NCI-H345 (cell line): ENCODE measurements around the gene FADS3.
"Not testable (repeated sequence)": the region's sequence is repeated elsewhere in the genome, so short reads cannot be mapped to it uniquely, and the experiment has no call there.

ENCODE experiments used
- DNase-seq: peaks from one replicate; lab custom pipeline; 2025; lab: John Stamatoyannopoulos, UW

Gene FADS3

GRCh38 chr11:61898247-61898582 is 6.9 kb upstream of the FADS3 start:
- DNase-seq, result no peak

GRCh38 chr11:61897387-61898246 is 6.3 kb upstream of the FADS3 start:
- DNase-seq, result peak; percentile 53

- no peak for DNase-seq
Observed at GRCh38 chr11:61896665-61897386, 5.5 kb upstream of the FADS3 start.

- no peak for DNase-seq
Observed at GRCh38 chr11:61895718-61896059, 4.3 kb upstream of the FADS3 start.

GRCh38 chr11:61895046-61895717 is 3.8 kb upstream of the FADS3 start:
- no peak for DNase-seq

GRCh38 chr11:61893981-61894380 is 2.6 kb upstream of the FADS3 start:
- no peak for DNase-seq

GRCh38 chr11:61892085-61892370 is 683 bp upstream of the FADS3 start:
- peak; percentile 80 for DNase-seq

- DNase-seq, result peak; percentile 35
Observed at GRCh38 chr11:61890529-61891330, 615 bp downstream of the FADS3 start.

- DNase-seq, result no peak
Observed at GRCh38 chr11:61889831-61890230, 1.5 kb downstream of the FADS3 start.

GRCh38 chr11:61888590-61888989 is 2.8 kb downstream of the FADS3 start:
- DNase-seq, result no peak

- DNase-seq, result no peak
Observed at GRCh38 chr11:61887839-61888494, 3.4 kb downstream of the FADS3 start.

GRCh38 chr11:61886643-61887042 is 4.7 kb downstream of the FADS3 start:
- DNase-seq, result no peak

GRCh38 chr11:61885784-61886580 is 5.4 kb downstream of the FADS3 start:
- DNase-seq, result no peak

- DNase-seq, result peak; percentile 10
Observed at GRCh38 chr11:61885166-61885778, 6.1 kb downstream of the FADS3 start.

GRCh38 chr11:61883947-61884346 is 7.4 kb downstream of the FADS3 start:
- no peak for DNase-seq

GRCh38 chr11:61883327-61883726 is 8.0 kb downstream of the FADS3 start:
- DNase-seq, result no peak

- no peak for DNase-seq
Observed at GRCh38 chr11:61882879-61883278, 8.5 kb downstream of the FADS3 start.

- not testable (repeated sequence) for DNase-seq
Observed at GRCh38 chr11:61882267-61882666, 9.1 kb downstream of the FADS3 start.

GRCh38 chr11:61881397-61881796 is 9.9 kb downstream of the FADS3 start:
- no peak for DNase-seq

GRCh38 chr11:61880454-61880853 is 10.9 kb downstream of the FADS3 start:
- no peak for DNase-seq

GRCh38 chr11:61880031-61880430 is 11.3 kb downstream of the FADS3 start:
- DNase-seq, result no peak
